ENCODE results near the gene DNAH17.

DNA sequence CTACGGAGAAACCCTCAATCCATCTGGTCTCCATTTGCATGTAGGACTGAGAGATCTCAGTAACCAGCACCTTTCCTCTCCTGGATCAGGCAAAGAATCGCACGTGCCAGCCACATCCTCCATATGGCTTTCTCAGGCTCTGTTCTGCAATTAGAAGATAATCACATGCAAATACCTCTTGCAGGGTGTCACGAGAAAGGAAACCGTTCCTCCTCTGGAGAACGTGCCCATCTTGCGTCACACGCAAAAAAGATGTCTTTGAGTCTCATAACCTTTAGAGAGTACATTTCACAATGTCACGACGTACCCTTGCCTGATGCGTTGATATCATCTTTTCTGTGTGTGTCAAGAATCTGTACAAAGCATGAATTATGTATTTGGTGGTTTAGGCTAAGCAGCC lies 36.2 kb upstream of the DNAH17 start:
- TF ChIP-seq POLR2A (IDR thresholded peaks at IDR 0.05) (no peak), EP300 (IDR thresholded peaks at IDR 0.05) (no peak)
- TF ChIP-seq, protein P1, sequence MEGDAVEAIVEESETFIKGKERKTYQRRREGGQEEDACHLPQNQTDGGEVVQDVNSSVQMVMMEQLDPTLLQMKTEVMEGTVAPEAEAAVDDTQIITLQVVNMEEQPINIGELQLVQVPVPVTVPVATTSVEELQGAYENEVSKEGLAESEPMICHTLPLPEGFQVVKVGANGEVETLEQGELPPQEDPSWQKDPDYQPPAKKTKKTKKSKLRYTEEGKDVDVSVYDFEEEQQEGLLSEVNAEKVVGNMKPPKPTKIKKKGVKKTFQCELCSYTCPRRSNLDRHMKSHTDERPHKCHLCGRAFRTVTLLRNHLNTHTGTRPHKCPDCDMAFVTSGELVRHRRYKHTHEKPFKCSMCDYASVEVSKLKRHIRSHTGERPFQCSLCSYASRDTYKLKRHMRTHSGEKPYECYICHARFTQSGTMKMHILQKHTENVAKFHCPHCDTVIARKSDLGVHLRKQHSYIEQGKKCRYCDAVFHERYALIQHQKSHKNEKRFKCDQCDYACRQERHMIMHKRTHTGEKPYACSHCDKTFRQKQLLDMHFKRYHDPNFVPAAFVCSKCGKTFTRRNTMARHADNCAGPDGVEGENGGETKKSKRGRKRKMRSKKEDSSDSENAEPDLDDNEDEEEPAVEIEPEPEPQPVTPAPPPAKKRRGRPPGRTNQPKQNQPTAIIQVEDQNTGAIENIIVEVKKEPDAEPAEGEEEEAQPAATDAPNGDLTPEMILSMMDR (IDR thresholded peaks at IDR 0.05) = no peak
